ENCODE data around the gene POU1F1.
"Not testable (repeated sequence)": the region's sequence is repeated elsewhere in the genome, so short reads cannot be mapped to it uniquely, and the experiment has no call there.

- not testable (repeated sequence) for TF ChIP-seq CTCF, POLR2A, POLR2AphosphoS5 (IDR thresholded peaks at IDR 0.05)
Measured at GRCh38 chr3:87305031-87305430, 28.6 kb upstream of the POU1F1 start.

Measured in prostate gland (tissue), 2 donors.